Gastrocnemius medialis (tissue), 4 donors: ENCODE data around the gene PMAIP1.

Experiments used
- CTCF ChIP-seq, 5 experiments: fragments of 450-650 bp in 3 of 5; fragments of 200-600 bp in 2 of 5; sonication (generic) in 2 of 5; IDR thresholded peaks in 4 of 5; conservative IDR thresholded peaks in 1 of 5; 1 replicate in 4 of 5; 2 replicates in 1 of 5; pipeline ENCODE4 v1.5.1; 2016 to 2019; ENCODE audit warnings: antibody characterized with exemption in 5 of 5, mild to moderate bottlenecking in 3 of 5, moderate library complexity in 3 of 5
- POLR2A ChIP-seq, 2 donors: fragments of 450-650 bp; IDR thresholded peaks; one replicate each; pipeline ENCODE4 v1.6.1; 2017; ENCODE audit warnings: antibody characterized with exemption in 2 of 2, mild to moderate bottlenecking in 2 of 2, moderate library complexity in 2 of 2

GRCh38 chr18:59892123-59892522 is 7.7 kb upstream of the PMAIP1 start:
- TF ChIP-seq CTCF (IDR thresholded peaks at IDR 0.05 in 4 of 5, conservative IDR thresholded peaks at IDR 0.05 in 1 of 5), result no peak
- TF ChIP-seq POLR2A (IDR thresholded peaks at IDR 0.05), result no peak
